ENCODE data around the gene HOXC4.

The HOXC4 gene

GRCh38 chr12:54029529-54030441, 23.9 kb upstream of the HOXC4 start:
- H3K27me3 ChIP-seq (ENCODE audit: insufficient read depth, low read length): peaks cover 85% of the 10 kb centered on the region
- no CpG with 5 or more reads among the region's 53 CpGs for WGBS (ENCODE audit: extremely low coverage, insufficient coverage, insufficient read length)
- no peak overlapping the region for H4K12ac ChIP-seq (ENCODE audit: low read depth, low read length)
- peaks cover 3 to 5% of the 10 kb centered on the region in 2 experiments for H3K4me1 ChIP-seq (ENCODE audit: control insufficient read depth in 1 of 2, insufficient read depth in 2 of 2, low read length in 2 of 2)
- no peak overlapping the region for H4K8ac ChIP-seq (ENCODE audit: low read depth, low read length)
- no peak overlapping the region for H3K18ac ChIP-seq (ENCODE audit: low read length)
- H3K79me2 ChIP-seq (ENCODE audit: control insufficient read depth, insufficient read depth, low read length, poor library complexity): no peaks in the 10 kb centered on the region
- no peak overlapping the region for H3K27ac ChIP-seq (ENCODE audit: low read depth, low read length)
- H3K79me1 ChIP-seq (ENCODE audit: low read length): no peaks in the 10 kb centered on the region
- no peaks in the 10 kb centered on the region for H3K36me3 ChIP-seq (ENCODE audit: control insufficient read depth in 1 of 2, insufficient read depth in 2 of 2, low read length in 2 of 2)
- no peak overlapping the region for H3K4me3 ChIP-seq (ENCODE audit: low read depth, low read length)
- H3K4me2 ChIP-seq (ENCODE audit: low read length): no peak overlapping the region
- H2BK5ac ChIP-seq (ENCODE audit: low read depth, low read length, poor library complexity): no peak overlapping the region
- no peak overlapping the region for H2BK12ac ChIP-seq (ENCODE audit: low read length)
- no peak overlapping the region for H3K9ac ChIP-seq (ENCODE audit: low read length)
- H2AFZ ChIP-seq (ENCODE audit: insufficient read depth, low read length, poor library complexity): no peak overlapping the region
- no peak overlapping the region for H3K4ac ChIP-seq (ENCODE audit: low read depth, low read length)
- H3K23ac ChIP-seq (ENCODE audit: low read length): no peak overlapping the region
- no peak overlapping the region for H2AK5ac ChIP-seq (ENCODE audit: low read length)
- no peak overlapping the region for H3K14ac ChIP-seq (ENCODE audit: low read length)
- no peak overlapping the region for H2BK120ac ChIP-seq (ENCODE audit: insufficient read depth, low read length, poor library complexity)
- H3K9me3 ChIP-seq (ENCODE audit: insufficient read depth, low read depth, low read length): peaks cover 4% of the 10 kb centered on the region
- no peak for DNase-seq
- H4K91ac ChIP-seq (ENCODE audit: low read depth, low read length): no peak overlapping the region

GRCh38 chr12:54030442-54030801, 23.2 kb upstream of the HOXC4 start:
- DNase-seq: no peak
- peaks cover 3 to 5% of the 10 kb centered on the region in 2 experiments for H3K4me1 ChIP-seq (ENCODE audit: control insufficient read depth in 1 of 2, insufficient read depth in 2 of 2, low read length in 2 of 2)
- H3K79me1 ChIP-seq (ENCODE audit: low read length): no peaks in the 10 kb centered on the region
- no peak overlapping the region for H3K18ac ChIP-seq (ENCODE audit: low read length)
- H2AK5ac ChIP-seq (ENCODE audit: low read length): no peak overlapping the region
- H3K4ac ChIP-seq (ENCODE audit: low read depth, low read length): no peak overlapping the region
- no CpG with 5 or more reads among the region's 7 CpGs for WGBS (ENCODE audit: extremely low coverage, insufficient coverage, insufficient read length)
- H4K8ac ChIP-seq (ENCODE audit: low read depth, low read length): no peak overlapping the region
- H4K91ac ChIP-seq (ENCODE audit: low read depth, low read length): no peak overlapping the region
- H3K23ac ChIP-seq (ENCODE audit: low read length): no peak overlapping the region
- H2BK120ac ChIP-seq (ENCODE audit: insufficient read depth, low read length, poor library complexity): no peak overlapping the region
- no peak overlapping the region for H3K4me2 ChIP-seq (ENCODE audit: low read length)
- H3K27ac ChIP-seq (ENCODE audit: low read depth, low read length): no peak overlapping the region
- H3K9ac ChIP-seq (ENCODE audit: low read length): no peak overlapping the region
- H3K36me3 ChIP-seq (ENCODE audit: control insufficient read depth in 1 of 2, insufficient read depth in 2 of 2, low read length in 2 of 2): no peaks in the 10 kb centered on the region
- H2AFZ ChIP-seq (ENCODE audit: insufficient read depth, low read length, poor library complexity): no peak overlapping the region
- no peak overlapping the region for H3K14ac ChIP-seq (ENCODE audit: low read length)
- no peak overlapping the region for H2BK12ac ChIP-seq (ENCODE audit: low read length)
- no peak overlapping the region for H4K12ac ChIP-seq (ENCODE audit: low read depth, low read length)
- peaks cover 6% of the 10 kb centered on the region for H3K9me3 ChIP-seq (ENCODE audit: insufficient read depth, low read depth, low read length)
- H3K79me2 ChIP-seq (ENCODE audit: control insufficient read depth, insufficient read depth, low read length, poor library complexity): no peaks in the 10 kb centered on the region
- no peak overlapping the region for H3K4me3 ChIP-seq (ENCODE audit: low read depth, low read length)
- H2BK5ac ChIP-seq (ENCODE audit: low read depth, low read length, poor library complexity): no peak overlapping the region
- H3K27me3 ChIP-seq (ENCODE audit: insufficient read depth, low read length): peaks cover 90% of the 10 kb centered on the region

GRCh38 chr12:54030889-54031471, 22.7 kb upstream of the HOXC4 start:
- Histone ChIP-seq H3K4me3 (ENCODE audit: low read depth, low read length) (no peak overlapping the region), H3K9me3 (ENCODE audit: insufficient read depth, low read depth, low read length) (peaks cover 6% of the 10 kb centered on the region), H3K14ac (ENCODE audit: low read length) (no peak overlapping the region), H3K23ac (ENCODE audit: low read length) (no peak overlapping the region), H2AFZ (ENCODE audit: insufficient read depth, low read length, poor library complexity) (no peak overlapping the region), H2BK120ac (ENCODE audit: insufficient read depth, low read length, poor library complexity) (no peak overlapping the region), H3K4me1 (ENCODE audit: control insufficient read depth in 1 of 2, insufficient read depth in 2 of 2, low read length in 2 of 2) (peaks cover 5 to 8% of the 10 kb centered on the region in 2 experiments), H3K9ac (ENCODE audit: low read length) (no peak overlapping the region), H4K91ac (ENCODE audit: low read depth, low read length) (no peak overlapping the region), H3K27me3 (ENCODE audit: insufficient read depth, low read length) (peaks cover 91% of the 10 kb centered on the region), H3K79me2 (ENCODE audit: control insufficient read depth, insufficient read depth, low read length, poor library complexity) (no peaks in the 10 kb centered on the region), H4K8ac (ENCODE audit: low read depth, low read length) (no peak overlapping the region), H2BK5ac (ENCODE audit: low read depth, low read length, poor library complexity) (no peak overlapping the region), H2BK12ac (ENCODE audit: low read length) (no peak overlapping the region), H3K18ac (ENCODE audit: low read length) (no peak overlapping the region), H3K4ac (ENCODE audit: low read depth, low read length) (no peak overlapping the region), H4K12ac (ENCODE audit: low read depth, low read length) (no peak overlapping the region), H2AK5ac (ENCODE audit: low read length) (no peak overlapping the region), H3K79me1 (ENCODE audit: low read length) (no peaks in the 10 kb centered on the region), H3K27ac (ENCODE audit: low read depth, low read length) (no peak overlapping the region), H3K36me3 (ENCODE audit: control insufficient read depth in 1 of 2, insufficient read depth in 2 of 2, low read length in 2 of 2) (no peaks in the 10 kb centered on the region), H3K4me2 (ENCODE audit: low read length) (peak overlapping the region; percentile 35)
- DNase-seq: no peak
- WGBS (ENCODE audit: extremely low coverage, insufficient coverage, insufficient read length): no CpG with 5 or more reads among the region's 46 CpGs

- Histone ChIP-seq H3K18ac (ENCODE audit: low read length) (no peak overlapping the region), H2BK120ac (ENCODE audit: insufficient read depth, low read length, poor library complexity) (no peak overlapping the region), H2AFZ (ENCODE audit: insufficient read depth, low read length, poor library complexity) (no peak overlapping the region), H2AK5ac (ENCODE audit: low read length) (no peak overlapping the region), H2BK12ac (ENCODE audit: low read length) (no peak overlapping the region), H3K27me3 (ENCODE audit: insufficient read depth, low read length) (peaks cover 90% of the 10 kb centered on the region), H3K23ac (ENCODE audit: low read length) (no peak overlapping the region), H2BK5ac (ENCODE audit: low read depth, low read length, poor library complexity) (no peak overlapping the region), H3K14ac (ENCODE audit: low read length) (no peak overlapping the region), H4K8ac (ENCODE audit: low read depth, low read length) (no peak overlapping the region), H3K27ac (ENCODE audit: low read depth, low read length) (no peak overlapping the region), H3K4me3 (ENCODE audit: low read depth, low read length) (no peak overlapping the region), H3K79me2 (ENCODE audit: control insufficient read depth, insufficient read depth, low read length, poor library complexity) (no peaks in the 10 kb centered on the region), H3K79me1 (ENCODE audit: low read length) (no peaks in the 10 kb centered on the region), H4K12ac (ENCODE audit: low read depth, low read length) (no peak overlapping the region), H3K4me2 (ENCODE audit: low read length) (peak overlapping the region; percentile 35), H3K4me1 (ENCODE audit: control insufficient read depth in 1 of 2, insufficient read depth in 2 of 2, low read length in 2 of 2) (peaks cover 5 to 9% of the 10 kb centered on the region in 2 experiments), H3K4ac (ENCODE audit: low read depth, low read length) (no peak overlapping the region), H3K36me3 (ENCODE audit: control insufficient read depth in 1 of 2, insufficient read depth in 2 of 2, low read length in 2 of 2) (no peaks in the 10 kb centered on the region), H4K91ac (ENCODE audit: low read depth, low read length) (no peak overlapping the region), H3K9ac (ENCODE audit: low read length) (no peak overlapping the region), H3K9me3 (ENCODE audit: insufficient read depth, low read depth, low read length) (peaks cover 6% of the 10 kb centered on the region)
- no peak for DNase-seq
- no CpG with 5 or more reads among the region's 16 CpGs for WGBS (ENCODE audit: extremely low coverage, insufficient coverage, insufficient read length)
Measured at GRCh38 chr12:54031480-54031879, 22.2 kb upstream of the HOXC4 start.
